NCI-H1092 treated with DMSO at 0.1 percent for 48 hours (cell line): ENCODE data around the gene NAT14.

Experiments
- DNase-seq: peaks from one replicate; lab custom pipeline; 2025; lab: John Stamatoyannopoulos, UW

NAT14 gene

DNA sequence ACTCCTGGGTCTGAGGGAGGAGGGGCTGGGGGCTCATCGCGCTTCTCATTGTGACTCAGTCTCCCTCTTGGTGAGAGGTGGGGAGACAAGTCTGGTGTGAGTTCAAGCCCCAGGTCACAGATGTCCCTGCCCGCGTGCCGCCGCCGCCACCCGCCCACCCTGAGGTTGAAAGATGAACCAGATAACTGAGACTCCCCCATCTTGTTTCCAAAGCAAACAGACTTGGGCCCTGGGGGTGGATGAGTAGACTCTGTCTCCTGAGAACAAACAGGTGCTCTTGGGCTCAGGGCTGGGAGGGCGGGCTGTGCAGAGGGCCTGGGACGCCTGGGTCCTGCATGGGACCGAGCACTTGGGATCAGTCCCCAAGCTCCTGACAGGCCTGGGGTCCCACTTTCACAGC is 51.4 kb downstream of the NAT14 start:
- no peak for DNase-seq
